ENCODE data around the gene NKD2. TPM values are rescaled to one million over a fixed set of nuclear protein-coding genes. Genes with fewer than 3 reads are reported as not detected.

NKD2 gene
- total and polyA plus RNA-seq, 8 donors = 1.8 to 13.6 (median 7.9) TPM; not detected in 2

- H3K4me1 ChIP-seq = peaks cover 0 to 22% (median 17%) of the 10 kb centered on the region in 4 donors
- no peaks in the 10 kb centered on the region for H3K36me3 ChIP-seq
- WGBS, 5 donors = 77 to 89% (median 85%) methylated on average over 9 to 12 of the region's 12 CpGs
- H3K27ac ChIP-seq = peak overlapping the region in 3 of 5 donors; percentile 46 to 66 (median 47)
- H3K27me3 ChIP-seq = peaks cover 0 to 28% (median 0%) of the 10 kb centered on the region in 3 donors
- peak in 1 of 2 donors; percentile 23 for DNase-seq
- TF ChIP-seq POLR2A (IDR thresholded peaks at IDR 0.05) (no peak), POLR2AphosphoS5 (IDR thresholded peaks at IDR 0.05) (no peak), EP300 (IDR thresholded peaks at IDR 0.05) (no peak)
- TF ChIP-seq, protein P1, sequence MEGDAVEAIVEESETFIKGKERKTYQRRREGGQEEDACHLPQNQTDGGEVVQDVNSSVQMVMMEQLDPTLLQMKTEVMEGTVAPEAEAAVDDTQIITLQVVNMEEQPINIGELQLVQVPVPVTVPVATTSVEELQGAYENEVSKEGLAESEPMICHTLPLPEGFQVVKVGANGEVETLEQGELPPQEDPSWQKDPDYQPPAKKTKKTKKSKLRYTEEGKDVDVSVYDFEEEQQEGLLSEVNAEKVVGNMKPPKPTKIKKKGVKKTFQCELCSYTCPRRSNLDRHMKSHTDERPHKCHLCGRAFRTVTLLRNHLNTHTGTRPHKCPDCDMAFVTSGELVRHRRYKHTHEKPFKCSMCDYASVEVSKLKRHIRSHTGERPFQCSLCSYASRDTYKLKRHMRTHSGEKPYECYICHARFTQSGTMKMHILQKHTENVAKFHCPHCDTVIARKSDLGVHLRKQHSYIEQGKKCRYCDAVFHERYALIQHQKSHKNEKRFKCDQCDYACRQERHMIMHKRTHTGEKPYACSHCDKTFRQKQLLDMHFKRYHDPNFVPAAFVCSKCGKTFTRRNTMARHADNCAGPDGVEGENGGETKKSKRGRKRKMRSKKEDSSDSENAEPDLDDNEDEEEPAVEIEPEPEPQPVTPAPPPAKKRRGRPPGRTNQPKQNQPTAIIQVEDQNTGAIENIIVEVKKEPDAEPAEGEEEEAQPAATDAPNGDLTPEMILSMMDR (IDR thresholded peaks at IDR 0.05) = no peak
- intact Hi-C loops (cut with DNase I; ENCODE audit: low total_unique reads) = no loop called here
- no peaks in the 10 kb centered on the region for H3K9me3 ChIP-seq
- H3K4me3 ChIP-seq = no peak overlapping the region
These were observed 16.9 kb upstream of the NKD2 start for GRCh38 chr5:991472-992267.

- Histone ChIP-seq H3K27ac (peak overlapping the region in 2 of 5 donors; percentile 34 to 66), H3K4me3 (no peak overlapping the region), H3K36me3 (no peaks in the 10 kb centered on the region), H3K9me3 (no peaks in the 10 kb centered on the region), H3K27me3 (peaks cover 0 to 35% (median 0%) of the 10 kb centered on the region in 3 donors), H3K4me1 (peaks cover 0 to 32% (median 20%) of the 10 kb centered on the region in 4 donors)
- WGBS, 5 donors = 81 to 91% (median 86%) methylated on average over 3 of the region's 3 CpGs
- no peak for TF ChIP-seq POLR2AphosphoS5 (IDR thresholded peaks at IDR 0.05)
- no peak for TF ChIP-seq POLR2A (IDR thresholded peaks at IDR 0.05)
- TF ChIP-seq, protein P1 (IDR thresholded peaks at IDR 0.05) = no peak
- TF ChIP-seq EP300 (IDR thresholded peaks at IDR 0.05) = no peak
- intact Hi-C loops (cut with DNase I; ENCODE audit: low total_unique reads) = no loop called here
- DNase-seq = peak in 1 of 2 donors; percentile 4
These were observed 14.4 kb upstream of the NKD2 start for GRCh38 chr5:994272-994607.

DNA sequence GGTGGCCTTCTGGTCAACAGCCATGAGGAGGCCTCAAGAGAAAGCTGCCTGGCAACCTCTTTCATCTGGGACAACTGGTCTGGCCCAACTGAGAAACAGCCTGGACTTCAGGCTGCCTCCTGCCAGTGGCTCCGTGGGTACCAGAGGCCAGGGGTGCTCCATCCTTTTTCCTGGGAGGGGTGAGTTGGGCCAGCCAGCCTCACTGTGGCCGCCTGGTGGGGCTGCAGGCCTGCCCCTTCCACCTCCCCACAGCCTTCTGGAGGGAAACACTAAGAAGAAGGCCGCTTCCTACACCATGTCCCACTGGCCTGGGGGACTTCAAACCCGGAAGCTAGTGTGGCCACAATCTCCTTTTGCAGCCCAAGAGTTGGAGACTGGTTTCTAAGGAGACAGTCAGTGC is 13.8 kb upstream of the NKD2 start:
- Histone ChIP-seq H3K27me3 (peaks cover 0 to 35% (median 0%) of the 10 kb centered on the region in 3 donors), H3K27ac (peak overlapping the region in 1 of 5 donors; percentile 14), H3K4me3 (no peak overlapping the region), H3K9me3 (no peaks in the 10 kb centered on the region), H3K4me1 (peaks cover 0 to 34% (median 17%) of the 10 kb centered on the region in 4 donors), H3K36me3 (no peaks in the 10 kb centered on the region)
- WGBS, 5 donors = 74 to 88% (median 87%) methylated on average over 4 of the region's 4 CpGs
- no peak for TF ChIP-seq POLR2A (IDR thresholded peaks at IDR 0.05)
- TF ChIP-seq, protein P1 (IDR thresholded peaks at IDR 0.05) = no peak
- TF ChIP-seq EP300 (IDR thresholded peaks at IDR 0.05) = no peak
- no peak for TF ChIP-seq POLR2AphosphoS5 (IDR thresholded peaks at IDR 0.05)
- peak; percentile 6 to 17 for DNase-seq
- intact Hi-C loops (cut with DNase I; ENCODE audit: low total_unique reads) = no loop called here

DNA sequence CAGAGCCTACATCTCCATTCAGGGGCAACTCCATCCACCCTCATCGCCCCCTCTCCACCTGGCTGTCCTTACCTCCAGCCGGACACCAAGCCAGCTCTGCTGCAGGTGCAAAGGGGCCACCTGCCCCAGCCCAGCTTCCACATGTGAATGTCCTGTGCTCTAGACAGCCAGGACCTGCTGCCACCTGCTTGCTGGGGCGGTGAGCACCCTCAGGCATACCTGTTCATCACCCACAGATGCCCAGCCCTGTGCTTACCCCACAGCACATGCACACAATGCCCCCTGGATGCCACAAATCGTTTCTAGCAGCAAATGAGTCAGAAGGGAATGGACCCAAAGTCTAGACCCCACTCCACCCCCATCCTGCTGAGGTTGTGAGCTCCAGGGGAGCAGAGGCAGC is 13.3 kb upstream of the NKD2 start:
- Histone ChIP-seq H3K27me3 (peaks cover 0 to 34% (median 0%) of the 10 kb centered on the region in 3 donors), H3K27ac (no peak overlapping the region), H3K4me3 (no peak overlapping the region), H3K4me1 (peaks cover 0 to 30% (median 12%) of the 10 kb centered on the region in 4 donors), H3K36me3 (no peaks in the 10 kb centered on the region), H3K9me3 (no peaks in the 10 kb centered on the region)
- WGBS, 5 donors = 74 to 96% (median 79%) methylated on average over 4 of the region's 4 CpGs
- intact Hi-C loops (cut with DNase I; ENCODE audit: low total_unique reads) = no loop called here
- peak; percentile 4 to 23 for DNase-seq
- TF ChIP-seq POLR2A (IDR thresholded peaks at IDR 0.05) (no peak), POLR2AphosphoS5 (IDR thresholded peaks at IDR 0.05) (no peak), EP300 (IDR thresholded peaks at IDR 0.05) (no peak)
- TF ChIP-seq, protein P1 (IDR thresholded peaks at IDR 0.05) = no peak
